ENCODE data around the gene CA5A.
"Not testable (repeated sequence)": the region's sequence is repeated elsewhere in the genome, so short reads cannot be mapped to it uniquely, and the experiment has no call there.

The CA5A gene

DNA sequence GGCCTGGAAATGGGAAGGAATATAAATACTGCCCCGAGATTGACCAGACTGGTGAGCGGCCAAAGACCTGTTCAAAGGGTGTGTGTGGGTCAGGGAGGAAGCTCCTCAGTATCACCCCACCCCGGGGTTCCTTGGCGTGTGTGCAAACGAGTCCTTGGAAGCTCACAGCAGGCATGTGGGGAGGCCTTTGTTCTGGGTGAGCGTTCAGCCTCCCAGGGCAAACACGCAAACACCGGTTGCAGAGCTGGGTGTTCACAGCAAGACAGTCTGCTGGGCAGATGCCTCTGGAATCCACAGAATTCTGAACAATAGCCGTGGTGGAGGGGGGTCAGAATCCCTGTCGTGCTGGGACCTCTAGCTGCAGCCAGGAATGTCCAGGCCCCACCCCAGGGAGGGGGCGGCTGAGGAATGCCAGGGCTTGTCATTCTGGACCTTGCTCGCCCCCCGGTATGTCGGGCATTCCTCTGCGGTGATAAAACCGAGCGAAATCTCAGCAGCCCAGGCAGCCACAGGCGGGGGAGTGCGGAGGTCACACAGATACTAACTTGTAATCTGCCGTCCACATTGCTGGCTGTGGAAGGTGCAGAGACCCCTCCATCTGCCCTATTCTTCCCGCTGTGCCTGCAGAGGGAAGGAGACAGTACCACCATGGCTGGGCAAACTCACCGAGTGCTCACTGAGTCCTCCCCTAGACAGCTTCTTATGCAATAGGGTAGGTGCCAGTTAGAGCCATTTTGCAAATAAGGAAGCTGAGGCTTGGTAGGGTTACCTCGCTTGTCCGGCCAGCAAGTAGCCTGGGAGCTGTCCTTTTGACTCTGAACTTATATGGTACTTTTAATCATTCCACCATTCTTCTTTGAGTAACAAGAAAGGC, 65.7 kb downstream of the CA5A start:
- not testable (repeated sequence) for DNase-seq (ENCODE audit: extremely low read depth in 1 of 2, low read depth in 1 of 2)

DNA sequence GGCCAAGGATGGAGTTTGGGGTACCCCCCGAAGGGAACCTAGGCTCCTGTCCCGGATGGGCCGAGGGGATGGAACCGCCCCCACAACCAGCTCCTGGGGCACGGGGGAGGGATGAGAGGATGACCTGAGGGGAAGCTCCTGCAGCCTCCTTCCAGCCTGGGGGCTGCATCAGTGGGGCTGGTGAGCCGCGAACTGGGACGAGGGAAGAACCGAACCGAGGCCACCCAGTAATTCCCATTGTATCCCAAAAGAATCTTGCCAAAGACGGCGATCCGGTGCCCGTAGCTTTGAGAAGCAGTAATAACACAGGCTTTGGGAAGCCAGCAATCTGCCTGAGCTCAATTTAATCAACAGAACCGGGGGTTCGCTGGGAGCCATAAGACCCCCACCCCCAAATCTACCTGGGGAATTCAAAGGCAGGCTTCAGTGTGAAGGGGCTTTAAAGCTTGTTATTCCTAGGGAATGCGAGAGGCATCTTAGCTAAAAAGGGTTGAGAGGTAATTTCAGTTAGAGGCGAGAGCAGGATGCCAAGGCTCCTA, 66.4 kb downstream of the CA5A start:
- not testable (repeated sequence) for DNase-seq (ENCODE audit: extremely low read depth in 1 of 2, low read depth in 1 of 2)

DNA sequence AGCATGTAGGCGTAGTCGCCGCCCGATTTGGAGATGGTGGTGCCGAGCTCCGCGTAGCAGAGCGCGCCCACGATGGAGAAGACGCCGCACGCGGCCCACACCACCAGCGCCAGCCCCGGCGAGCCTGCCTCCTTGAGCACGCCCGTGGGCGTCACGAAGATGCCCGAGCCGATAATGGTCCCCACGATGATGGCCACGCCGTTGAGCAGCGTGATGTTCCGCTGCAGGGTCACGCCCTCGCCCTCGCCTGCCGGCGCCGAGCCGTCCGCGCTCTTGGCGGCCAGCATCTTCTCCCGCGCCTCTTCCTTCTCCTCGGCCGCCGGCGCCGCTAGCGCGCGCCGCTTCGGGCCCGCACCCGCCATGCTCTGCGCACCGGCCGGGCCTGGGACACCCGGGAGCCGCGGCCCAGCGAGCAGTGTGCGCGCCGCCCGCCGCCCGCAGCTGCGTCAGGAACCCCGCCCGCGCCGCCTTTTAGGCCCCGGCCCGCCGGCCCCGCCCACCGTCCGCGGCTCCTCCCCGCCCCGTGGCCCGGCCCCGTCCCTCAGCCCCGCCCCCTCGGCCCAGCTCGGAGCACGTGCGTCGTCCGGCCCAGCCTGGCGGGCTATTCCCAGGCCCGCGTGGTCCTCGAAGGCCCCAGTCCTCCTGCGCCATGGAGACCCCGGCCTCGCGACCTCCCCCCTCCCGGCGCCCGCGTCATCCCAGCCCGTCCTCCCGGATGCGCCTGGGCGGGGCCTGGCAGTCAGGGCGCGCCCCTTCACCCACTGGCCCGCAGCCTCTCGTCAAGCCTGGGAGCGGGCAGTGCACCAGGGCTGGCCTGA, 67.1 kb downstream of the CA5A start, which contains the start of gene SLC7A5:
TSS of gene SLC7A5 (minus strand) at position 447 of the 818 bp plus-strand sequence. CDS start at position 362, 85 bp downstream.
- DNase-seq (ENCODE audit: extremely low read depth in 1 of 2, low read depth in 1 of 2), result peak; percentile 73 to 84

DNA sequence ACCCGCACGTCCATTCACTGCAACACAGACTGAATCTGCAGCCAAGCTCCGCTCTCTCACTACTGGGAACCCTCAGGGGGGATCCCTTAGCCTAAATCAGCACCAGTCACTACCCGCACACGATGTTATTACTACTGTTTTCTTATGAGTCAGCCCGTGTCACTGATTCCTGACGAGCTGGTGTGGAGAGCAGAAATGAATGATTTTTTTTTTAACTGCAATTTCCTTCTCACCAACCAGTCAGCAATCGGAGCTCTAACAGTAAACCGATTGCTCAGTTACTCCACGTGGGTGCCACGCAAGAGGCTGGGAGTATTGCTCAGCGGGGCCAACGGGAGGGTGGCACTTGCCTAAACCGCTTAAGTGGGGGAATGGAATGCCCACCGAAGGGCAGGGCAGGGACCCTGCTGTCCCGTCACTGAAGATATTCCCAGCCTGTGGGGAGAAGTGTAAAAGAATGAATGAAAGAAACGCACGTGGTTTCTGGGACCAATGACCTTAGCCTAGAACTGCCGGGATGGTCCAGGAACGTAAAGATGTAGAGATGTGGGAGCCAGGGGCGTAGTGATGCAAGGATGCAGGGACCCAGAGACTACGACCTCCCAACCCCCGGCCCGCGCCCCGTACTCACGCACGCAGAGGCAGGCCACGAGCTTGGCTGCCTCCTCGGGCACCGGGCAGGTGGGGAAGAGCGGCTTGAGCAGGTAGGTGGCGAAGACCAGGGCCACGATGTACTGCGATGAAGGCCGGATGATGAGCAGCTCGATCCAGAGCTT, 67.9 kb downstream of the CA5A start:
- peak in 1 of 2 donors; percentile 64 for DNase-seq (ENCODE audit: extremely low read depth in 1 of 2, low read depth in 1 of 2)

DNA sequence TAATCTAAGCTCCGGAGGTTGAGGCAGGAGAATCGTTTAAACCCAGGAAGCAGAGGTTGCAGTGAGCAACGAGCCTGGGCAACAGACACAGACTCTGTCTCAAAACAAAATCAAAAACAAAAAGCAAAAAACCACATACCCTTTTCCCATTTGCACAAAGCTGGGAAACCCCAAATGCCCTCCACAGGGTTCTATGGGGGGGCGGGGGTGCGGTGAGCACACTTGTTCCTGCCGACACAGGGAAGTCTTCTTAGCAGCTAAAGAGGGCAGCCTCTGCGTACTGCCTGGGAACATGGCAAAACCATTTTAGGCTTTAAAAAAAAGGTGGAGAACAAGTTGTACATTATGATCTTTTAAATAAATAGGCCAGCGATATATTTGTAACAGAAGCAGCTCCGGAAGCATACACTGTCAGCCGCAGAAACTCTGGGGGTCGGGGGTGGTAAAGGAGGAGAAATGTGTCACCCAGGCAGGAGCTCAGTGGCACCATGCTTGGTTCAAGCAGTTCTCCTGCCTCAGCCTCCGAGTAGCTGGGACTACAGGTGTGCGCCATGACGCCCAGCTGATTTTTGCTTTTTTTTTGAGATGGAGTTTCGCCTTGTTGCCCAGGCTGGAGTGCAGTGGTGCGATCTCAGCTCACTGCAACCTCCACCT, 70.3 kb downstream of the CA5A start:
- DNase-seq (ENCODE audit: extremely low read depth in 1 of 2, low read depth in 1 of 2), result peak in 1 of 2 donors; percentile 49

DNA sequence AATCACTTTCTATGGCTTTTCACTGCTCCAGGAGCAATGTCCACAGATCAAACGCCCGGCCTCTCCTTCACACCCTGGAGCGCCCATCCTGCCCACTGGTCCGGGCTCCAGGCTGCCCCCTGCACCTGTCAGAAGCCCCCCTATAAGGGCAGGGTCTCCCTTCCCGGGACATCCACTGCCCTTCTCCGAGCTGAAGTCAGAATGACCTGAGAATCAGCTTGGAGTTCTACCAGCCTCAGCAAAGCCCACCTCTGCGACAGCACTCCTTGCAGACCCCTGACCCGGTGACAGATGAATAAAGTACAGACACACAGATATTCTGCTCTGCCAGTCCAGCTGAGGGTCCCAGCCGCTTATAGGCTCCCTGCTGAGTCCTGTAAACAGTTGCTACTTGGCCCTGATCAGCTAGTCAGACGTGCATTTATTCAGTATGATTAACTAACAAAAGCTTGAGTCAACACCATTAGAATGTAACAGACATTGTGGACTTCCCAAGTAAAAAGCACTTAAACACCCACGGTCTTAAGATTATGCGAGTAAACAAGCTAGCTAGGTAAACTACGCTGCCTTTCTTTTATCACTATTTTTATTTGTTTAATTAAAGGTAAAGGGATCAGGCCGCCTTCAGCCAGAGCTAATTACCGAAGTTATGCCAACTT, 71.9 kb downstream of the CA5A start:
- no peak for DNase-seq (ENCODE audit: extremely low read depth in 1 of 2, low read depth in 1 of 2)

DNA sequence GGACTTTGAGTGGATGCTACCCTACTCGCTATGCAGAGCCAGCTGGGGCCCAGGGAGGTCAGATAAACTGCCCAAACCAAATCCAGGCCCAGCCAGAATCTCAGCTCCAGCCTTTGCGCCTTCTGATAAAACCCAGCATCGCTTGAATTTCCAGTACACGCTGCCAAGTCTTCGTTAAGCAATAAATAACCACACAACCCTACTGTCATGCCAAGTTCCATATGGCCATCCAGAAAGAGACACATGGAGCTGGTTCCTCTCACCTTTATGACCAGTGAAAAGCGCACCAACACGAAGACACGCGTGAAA, 73.0 kb downstream of the CA5A start:
- not testable (repeated sequence) for DNase-seq (ENCODE audit: extremely low read depth in 1 of 2, low read depth in 1 of 2)

DNA sequence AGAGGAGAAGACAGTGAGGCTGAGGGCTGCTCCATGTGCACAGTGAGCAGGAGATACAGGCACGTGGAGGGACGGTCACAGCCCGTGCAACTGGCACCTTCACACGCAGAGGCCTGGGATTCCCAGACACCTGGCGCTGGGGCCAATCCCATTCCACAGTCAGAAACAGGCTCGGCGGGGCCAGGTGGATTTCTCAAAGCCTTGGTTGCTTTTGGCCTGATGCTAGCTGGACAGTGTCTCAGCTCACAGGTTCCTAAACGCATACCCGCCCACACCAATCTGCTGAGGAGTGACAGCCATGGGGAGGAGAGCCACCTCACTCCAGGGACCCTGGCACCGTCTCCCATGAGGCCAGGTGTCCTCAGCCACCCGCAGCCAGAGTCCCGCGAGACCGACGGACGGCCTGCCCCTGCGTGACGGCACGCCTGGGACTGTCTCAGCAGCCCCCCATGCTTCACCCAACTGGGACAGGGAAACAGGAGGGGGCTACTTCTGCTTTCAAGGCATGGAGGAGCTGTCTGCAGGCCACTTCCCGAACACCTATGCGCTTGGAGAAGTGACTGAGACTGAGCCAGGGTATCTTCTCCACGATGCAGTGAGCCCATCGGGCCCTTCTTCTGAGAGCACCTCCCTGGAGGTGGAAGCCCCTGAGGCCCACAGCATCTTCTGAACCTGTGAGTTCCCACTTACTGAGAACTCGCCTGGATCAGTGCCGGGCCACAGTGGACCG, 73.6 kb downstream of the CA5A start:
- DNase-seq (ENCODE audit: extremely low read depth in 1 of 2, low read depth in 1 of 2), result not testable (repeated sequence)

DNA sequence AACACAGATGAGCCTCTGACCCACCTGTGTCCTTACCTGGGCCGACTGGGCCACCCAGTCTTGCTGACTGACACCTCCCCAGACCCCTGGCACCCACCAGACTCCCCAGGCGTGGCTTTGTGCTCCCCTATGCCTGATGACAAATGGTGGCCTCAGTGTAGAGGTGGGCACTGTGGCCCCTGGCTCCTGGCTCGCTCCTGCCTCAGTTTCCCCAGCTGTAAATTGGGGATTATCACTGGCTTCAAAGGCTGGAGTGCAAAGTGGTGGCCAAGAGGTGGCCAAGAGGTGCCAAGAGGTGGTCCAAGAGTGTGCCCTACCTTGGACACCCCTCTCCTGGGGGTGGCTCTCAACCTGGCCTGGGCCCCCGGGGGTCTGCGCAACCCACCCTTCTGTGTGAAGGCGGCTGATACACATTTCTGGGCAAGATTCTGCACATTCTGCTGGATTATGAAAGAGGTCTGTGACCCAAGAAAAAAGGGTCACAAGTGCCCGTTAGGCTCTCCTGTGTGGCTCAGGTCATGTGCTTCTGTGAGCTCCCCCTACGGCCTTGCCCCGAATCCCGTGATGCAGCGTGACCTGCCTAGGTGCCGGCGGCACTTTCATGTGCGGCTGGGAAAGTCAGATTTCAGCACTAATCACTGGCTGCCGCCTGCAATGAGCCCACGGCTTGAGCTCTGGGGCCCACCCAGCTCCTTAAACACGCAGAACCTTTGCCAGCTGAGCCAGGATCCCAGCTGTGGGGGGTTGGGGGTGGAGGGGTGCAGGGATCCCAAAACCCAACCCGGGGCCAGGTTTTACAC, 74.8 kb downstream of the CA5A start:
- DNase-seq (ENCODE audit: extremely low read depth in 1 of 2, low read depth in 1 of 2), result not testable (repeated sequence)

DNA sequence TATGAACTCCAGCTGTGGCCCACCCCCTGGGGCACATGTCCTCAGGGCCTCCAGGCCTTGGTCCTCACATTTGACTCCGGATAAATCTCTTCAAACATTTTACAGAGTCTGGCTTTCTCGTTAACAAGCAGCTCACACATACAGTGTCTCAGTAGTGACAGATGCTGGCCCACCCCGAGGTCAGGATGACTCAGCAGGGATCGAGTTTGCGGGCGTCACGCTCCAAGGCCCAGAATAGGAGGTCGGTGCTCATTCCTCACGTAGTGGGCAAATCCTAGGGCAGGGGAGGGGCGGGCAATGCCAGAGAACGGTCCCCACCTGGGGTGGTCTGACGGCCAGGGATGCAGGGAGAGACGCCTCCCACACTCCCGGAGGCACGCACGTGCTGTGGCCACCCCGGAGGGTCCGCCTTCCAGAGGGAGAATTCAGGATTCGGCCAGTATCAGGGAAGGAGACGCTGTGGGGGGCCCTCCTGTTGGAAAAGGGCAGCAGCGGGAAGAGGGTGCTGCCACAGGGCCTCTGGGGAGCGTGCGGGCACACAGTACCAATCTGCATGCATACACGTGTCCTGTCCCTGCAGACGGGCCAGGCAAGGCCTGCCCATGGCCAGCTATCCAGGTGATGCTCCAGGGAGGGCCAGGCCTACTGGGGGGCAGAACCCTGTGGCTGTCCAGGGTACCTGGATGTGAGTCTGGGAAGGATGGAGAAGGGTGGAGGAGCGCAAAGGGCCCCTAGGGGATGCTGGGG, 75.6 kb downstream of the CA5A start:
- DNase-seq (ENCODE audit: extremely low read depth in 1 of 2, low read depth in 1 of 2), result no peak

DNA sequence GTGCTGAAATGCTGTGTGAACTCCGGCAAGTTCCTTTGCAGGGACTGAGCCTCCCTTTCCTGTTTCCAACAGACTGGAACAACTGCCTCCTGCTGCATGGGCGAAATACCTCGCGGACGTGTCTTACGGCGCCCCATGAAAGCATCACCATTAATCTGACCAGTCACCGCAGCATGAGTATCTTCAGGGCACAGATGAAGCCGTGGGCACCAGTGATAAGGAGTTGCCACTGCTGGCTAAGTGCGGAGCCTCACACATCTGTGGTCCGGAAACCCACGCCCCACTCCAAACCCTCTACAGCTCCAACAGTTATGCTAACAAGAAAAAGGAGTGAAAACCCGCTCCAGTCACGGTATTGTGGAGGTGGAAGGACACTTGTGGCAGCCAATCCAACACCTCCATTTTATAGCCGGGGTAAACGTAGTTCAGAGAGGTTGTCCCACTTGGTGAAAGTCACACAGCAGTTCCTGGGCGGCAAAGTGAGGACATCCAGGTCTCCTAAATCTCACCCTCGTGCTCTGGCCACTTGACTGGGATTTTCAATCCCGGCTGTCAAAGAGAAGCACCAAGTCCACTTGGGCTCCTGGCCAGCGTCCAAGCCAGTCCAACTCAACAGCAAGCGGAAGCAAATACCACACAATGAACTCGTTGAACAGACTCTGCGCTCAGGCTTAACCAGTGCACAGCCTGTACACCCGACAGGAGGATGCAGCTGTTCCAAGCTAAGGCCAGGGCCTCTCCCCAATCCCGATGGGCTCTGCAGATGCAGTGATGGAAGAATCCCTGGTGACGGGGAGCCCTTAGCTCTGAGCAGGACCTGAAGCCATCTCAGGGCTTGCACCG, 78.0 kb downstream of the CA5A start:
- not testable (repeated sequence) for DNase-seq (ENCODE audit: extremely low read depth in 1 of 2, low read depth in 1 of 2)

DNA sequence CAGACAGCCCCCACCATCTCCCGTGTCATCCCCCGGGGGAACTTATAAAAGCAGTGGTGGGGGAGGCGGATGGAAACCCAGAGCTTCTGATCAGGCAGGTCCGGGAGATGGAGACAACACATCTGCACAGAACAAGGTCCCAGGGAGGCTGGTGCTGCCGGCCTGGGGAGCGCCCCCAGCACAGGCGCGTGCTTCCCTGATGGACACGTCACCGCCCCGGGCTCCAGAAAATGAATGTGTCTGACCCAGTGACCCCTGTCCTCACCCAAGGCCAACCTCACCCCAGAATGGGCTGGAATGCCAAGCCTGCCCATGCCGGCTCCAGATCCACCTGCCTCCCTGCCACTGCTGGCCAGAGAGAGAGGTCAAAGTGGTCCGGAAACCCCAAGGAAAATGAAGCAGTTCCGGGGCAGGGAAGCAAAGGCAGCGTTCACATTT, 79.5 kb downstream of the CA5A start:
- no peak for DNase-seq (ENCODE audit: extremely low read depth in 1 of 2, low read depth in 1 of 2)

DNA sequence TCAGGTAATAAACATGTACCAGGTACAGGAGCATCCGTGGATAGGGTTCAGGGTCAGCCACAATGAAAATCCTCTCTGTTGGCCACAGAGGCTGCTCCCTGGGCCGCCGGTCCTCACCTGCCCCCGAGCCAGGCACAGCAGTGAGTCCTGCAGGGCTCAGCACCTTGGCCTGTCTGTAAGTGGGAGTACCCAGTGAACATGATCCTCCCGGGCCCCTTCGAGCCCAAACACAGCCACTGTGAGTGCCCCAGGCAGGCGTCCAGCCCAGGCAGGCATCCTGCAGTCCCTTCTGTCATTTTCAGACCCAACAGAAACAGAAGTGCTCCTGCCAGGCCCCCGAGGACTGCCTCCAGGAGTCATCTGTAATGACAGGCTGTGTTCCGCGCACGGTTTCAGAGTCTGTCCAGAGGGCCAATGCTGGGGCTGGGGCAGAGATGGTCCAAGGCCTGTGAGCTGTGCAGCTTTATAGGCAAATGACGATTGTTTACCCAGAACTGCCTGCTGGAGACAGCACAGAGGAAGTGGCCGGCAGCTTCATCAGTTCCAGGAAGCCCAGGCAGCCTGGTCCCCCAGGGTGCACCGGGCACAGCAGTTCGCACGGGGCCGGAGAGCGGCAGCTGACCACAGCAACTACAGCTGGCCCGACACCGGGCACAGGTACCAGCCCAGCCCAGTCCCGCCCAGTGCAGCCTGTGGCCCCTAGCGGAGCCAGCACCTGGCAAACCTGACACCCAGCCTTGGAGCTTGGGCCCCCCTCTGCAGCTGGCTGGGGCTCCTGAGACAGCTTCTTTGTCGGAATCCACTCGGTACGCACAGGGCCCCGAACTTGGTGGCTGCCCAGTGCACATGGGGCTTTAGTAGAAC, 80.2 kb downstream of the CA5A start:
- DNase-seq (ENCODE audit: extremely low read depth in 1 of 2, low read depth in 1 of 2), result no peak

DNA sequence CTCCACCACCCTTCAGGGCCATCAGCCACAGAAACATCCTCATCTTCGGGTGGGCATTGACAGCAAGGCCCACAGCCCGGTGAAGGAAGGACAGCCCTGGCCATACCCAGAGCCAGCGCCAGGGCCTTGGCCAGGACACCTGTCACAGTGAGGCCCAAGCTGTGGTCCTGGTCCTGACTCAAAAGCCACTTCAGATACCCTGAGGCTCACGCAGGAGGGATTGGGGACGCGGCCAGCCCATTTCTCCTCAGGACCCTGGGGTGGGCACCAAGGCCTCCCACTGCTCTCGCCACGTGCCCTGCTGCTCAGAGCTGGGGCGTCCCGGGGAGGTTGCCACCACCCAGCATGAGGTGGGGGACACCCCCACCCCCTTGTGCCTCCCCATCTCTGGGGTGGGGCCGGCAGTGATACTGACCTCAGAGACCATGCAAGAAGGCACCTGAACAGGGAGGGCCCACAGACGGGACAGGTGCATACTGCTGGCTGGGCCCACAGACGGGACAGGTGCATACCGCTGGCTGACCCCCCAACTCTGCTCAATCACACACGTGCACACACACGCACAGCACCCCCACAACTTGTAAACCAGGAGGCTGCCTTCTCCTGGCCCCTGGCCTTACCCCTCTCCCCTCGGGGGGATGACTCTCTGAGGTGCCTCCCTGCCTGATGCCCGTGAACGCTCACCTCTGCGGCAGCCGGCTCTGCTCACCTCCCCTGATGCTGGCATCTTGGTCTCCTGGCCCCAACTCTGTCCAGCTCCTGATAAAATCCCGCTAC, 81.2 kb downstream of the CA5A start:
- DNase-seq (ENCODE audit: extremely low read depth in 1 of 2, low read depth in 1 of 2), result no peak

Measured in stimulated activated CD8-positive, alpha-beta memory T cell treated with anti-CD3 and anti-CD28 coated beads, Interleukin-7, amount 100 ng/mL, for 48 hours (primary cell).